CD4-positive, CD25-positive, alpha-beta regulatory T cell (primary cell): ENCODE results near the gene BACH2. TPM values are rescaled to one million over a fixed set of nuclear protein-coding genes. Genes with fewer than 3 reads are reported as not detected.

ENCODE experiments used
- ATAC-seq, 2 donors: fragments of 150-1000 bp; cut with Tn5 transposase; one replicate each; pipeline ENCODE4 v1.10.0; 2021; ENCODE audit warnings: low read depth in 2 of 2, moderate number of reproducible peaks in 2 of 2, moderate library complexity in 1 of 2
- DNase-seq, 3 donors: peaks; one replicate each; pipeline versions ENCODE4 v3.0.0 to v3.0.0-alpha.2; 2012 to 2022; ENCODE audit warnings: mixed read lengths in 1 of 3
- H3K27ac ChIP-seq: one replicate; pipeline ENCODE4 v1.7.0; 2013; ENCODE audit warnings: mild to moderate bottlenecking, low read length; ENCODE audit not compliant: insufficient read depth, poor library complexity, severe bottlenecking
- H3K27me3 ChIP-seq: one replicate; pipeline ENCODE4 v1.7.0; 2013; ENCODE audit warnings: low read length; ENCODE audit not compliant: control insufficient read depth, insufficient read depth
- H3K36me3 ChIP-seq: one replicate; pipeline ENCODE4 v1.7.0; 2013; ENCODE audit warnings: mild to moderate bottlenecking, low read length, moderate library complexity; ENCODE audit not compliant: control insufficient read depth, insufficient read depth
- H3K4me1 ChIP-seq: 2 replicates; pipeline ENCODE4 v1.7.0; 2013; ENCODE audit warnings: mild to moderate bottlenecking, low read length; ENCODE audit not compliant: insufficient read depth, control insufficient read depth, poor library complexity, severe bottlenecking
- H3K4me3 ChIP-seq: one replicate; pipeline ENCODE4 v1.7.0; 2013; ENCODE audit warnings: low read depth, mild to moderate bottlenecking, low read length, moderate library complexity
- H3K9me3 ChIP-seq, 2 experiments: 1 replicate in 1 of 2; 2 replicates in 1 of 2; pipeline ENCODE4 v1.7.0; 2013; ENCODE audit warnings: low read length in 2 of 2, mild to moderate bottlenecking in 1 of 2, moderate library complexity in 1 of 2; ENCODE audit not compliant: control insufficient read depth in 2 of 2
- H3K27ac Mint-ChIP-seq, 3 donors: one replicate each; pipeline ENCODE4 v1.8.0; 2020 to 2022; ENCODE audit warnings: mild to moderate bottlenecking in 3 of 3, mixed read lengths in 3 of 3, moderate library complexity in 2 of 3
- H3K27me3 Mint-ChIP-seq: one replicate; pipeline ENCODE4 v1.8.0; 2022; ENCODE audit warnings: mild to moderate bottlenecking, mixed read lengths
- H3K36me3 Mint-ChIP-seq: one replicate; pipeline ENCODE4 v1.8.0; 2020; ENCODE audit warnings: mixed read lengths
- H3K4me1 Mint-ChIP-seq, 4 donors: one replicate each; pipeline ENCODE4 v1.8.0; 2020 to 2022; ENCODE audit warnings: mixed read lengths in 4 of 4, mild to moderate bottlenecking in 1 of 4
- H3K4me3 Mint-ChIP-seq, 4 donors: one replicate each; pipeline ENCODE4 v1.8.0; 2020 to 2022; ENCODE audit warnings: mild to moderate bottlenecking in 4 of 4, mixed read lengths in 4 of 4, moderate library complexity in 3 of 4
- H3K9me3 Mint-ChIP-seq, 7 donors: one replicate each; pipeline ENCODE4 v1.8.0; 2020 to 2022; ENCODE audit warnings: mixed read lengths in 7 of 7, mild to moderate bottlenecking in 3 of 7, moderate library complexity in 2 of 7
- polyA plus RNA-seq, 4 donors: library from polyadenylated mRNA; unstranded; fragments of 300-500 nt; fragmentation: Illumina TruSeq; gene quantifications; one replicate each; pipeline ENCODE4 v1.2.3, GENCODE V29; 2021
- total RNA-seq: library from RNA; stranded (reverse); gene quantifications from one replicate; pipeline ENCODE4 v1.2.3, GENCODE V29; 2022

Gene BACH2
- total and polyA plus RNA-seq, 5 donors from 2014 or later: 3.8 to 51.3 (median 7.1) TPM

- Histone ChIP-seq H3K4me3 (no peak overlapping the region), H3K4me1 (peaks cover 30% of the 10 kb centered on the region), H3K27ac (no peak overlapping the region), H3K27me3 (peaks cover 17% of the 10 kb centered on the region), H3K36me3 (peaks cover 4% of the 10 kb centered on the region), H3K9me3 (no peaks in the 10 kb centered on the region)
- Mint-ChIP-seq H3K4me1 (peaks cover 7 to 54% (median 31%) of the 10 kb centered on the region in 4 donors), H3K27ac (peak overlapping the region in 1 of 3 donors; percentile 57), H3K4me3 (peak overlapping the region in 1 of 4 donors; percentile 11), H3K36me3 (peaks cover 17% of the 10 kb centered on the region), H3K9me3 (peaks cover 0 to 2% (median 0%) of the 10 kb centered on the region in 7 donors), H3K27me3 (peaks cover 49% of the 10 kb centered on the region)
- DNase-seq: no peak
- no peak for ATAC-seq
Measured at GRCh38 chr6:90087106-90087833, 209.4 kb downstream of the BACH2 start.

DNA sequence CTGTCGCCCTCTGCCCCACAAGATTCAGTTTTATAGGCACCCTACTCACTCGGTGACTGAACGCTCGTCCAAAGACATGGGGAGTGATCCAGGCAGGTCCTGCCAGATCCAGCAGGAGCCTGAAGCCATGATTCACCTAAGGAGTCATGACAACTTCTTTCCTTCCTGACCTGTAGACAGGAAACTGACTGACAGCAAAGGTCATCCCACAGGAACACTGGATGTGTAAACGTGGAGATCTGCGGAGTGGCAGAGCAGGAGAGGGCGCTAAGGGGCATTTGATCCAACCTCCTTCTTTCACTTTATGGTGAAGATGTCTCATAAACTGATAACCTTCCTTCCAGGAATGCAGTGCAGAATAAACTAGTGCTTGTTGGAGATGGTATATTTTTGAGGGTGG, 210.1 kb downstream of the BACH2 start:
- no peak overlapping the region for H3K4me3 Mint-ChIP-seq
- Histone ChIP-seq H3K36me3 (peaks cover 4% of the 10 kb centered on the region), H3K27ac (no peak overlapping the region), H3K4me1 (peaks cover 37% of the 10 kb centered on the region), H3K27me3 (peaks cover 20% of the 10 kb centered on the region), H3K4me3 (no peak overlapping the region), H3K9me3 (no peaks in the 10 kb centered on the region)
- peaks cover 57% of the 10 kb centered on the region for H3K27me3 Mint-ChIP-seq
- H3K9me3 Mint-ChIP-seq: peaks cover 0 to 2% (median 0%) of the 10 kb centered on the region in 7 donors
- peak overlapping the region in 2 of 3 donors; percentile 5 to 38 for H3K27ac Mint-ChIP-seq
- peaks cover 11 to 60% (median 36%) of the 10 kb centered on the region in 4 donors for H3K4me1 Mint-ChIP-seq
- H3K36me3 Mint-ChIP-seq: peaks cover 17% of the 10 kb centered on the region
- DNase-seq (no peak), ATAC-seq (no peak)

- Mint-ChIP-seq H3K4me3 (peak overlapping the region; percentile 66 to 72 (median 68)), H3K9me3 (peaks cover 0 to 2% (median 0%) of the 10 kb centered on the region in 7 donors), H3K36me3 (peaks cover 14% of the 10 kb centered on the region), H3K4me1 (peaks cover 22 to 79% (median 53%) of the 10 kb centered on the region in 4 donors), H3K27ac (peak overlapping the region; percentile 87 to 94 (median 91)), H3K27me3 (peaks cover 61% of the 10 kb centered on the region)
- peaks cover 4% of the 10 kb centered on the region for H3K36me3 ChIP-seq
- ATAC-seq (peak; percentile 28 to 47), DNase-seq (peak in 1 of 3 donors; percentile 90)
- peaks cover 59% of the 10 kb centered on the region for H3K4me1 ChIP-seq
- peaks cover 28% of the 10 kb centered on the region for H3K27me3 ChIP-seq
- H3K4me3 ChIP-seq: peak overlapping the region; percentile 53
- H3K27ac ChIP-seq: peak overlapping the region; percentile 24
- no peaks in the 10 kb centered on the region for H3K9me3 ChIP-seq
Measured at GRCh38 chr6:90083891-90084290, 212.8 kb downstream of the BACH2 start.

DNA sequence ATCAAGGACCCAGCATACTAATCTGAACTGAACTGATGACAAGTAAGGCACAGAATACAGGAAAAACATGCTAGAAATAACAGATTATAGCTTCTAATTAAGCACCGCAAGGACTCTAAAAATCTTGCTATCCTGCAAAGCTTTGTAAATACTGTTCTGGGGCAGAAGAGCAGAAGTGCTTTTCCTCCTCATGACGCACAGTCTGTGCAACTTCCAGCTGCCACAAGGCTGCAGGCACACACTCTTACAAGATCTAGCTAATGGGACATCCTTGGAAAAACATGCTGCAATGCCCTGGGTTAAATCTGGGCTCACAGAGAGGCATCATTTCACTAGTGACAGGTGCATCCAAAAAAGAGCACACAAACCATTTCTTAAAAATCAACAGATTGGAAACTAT, 213.8 kb downstream of the BACH2 start:
- no peak for ATAC-seq
- peaks cover 59% of the 10 kb centered on the region for H3K4me1 ChIP-seq
- H3K36me3 Mint-ChIP-seq: peaks cover 11% of the 10 kb centered on the region

DNA sequence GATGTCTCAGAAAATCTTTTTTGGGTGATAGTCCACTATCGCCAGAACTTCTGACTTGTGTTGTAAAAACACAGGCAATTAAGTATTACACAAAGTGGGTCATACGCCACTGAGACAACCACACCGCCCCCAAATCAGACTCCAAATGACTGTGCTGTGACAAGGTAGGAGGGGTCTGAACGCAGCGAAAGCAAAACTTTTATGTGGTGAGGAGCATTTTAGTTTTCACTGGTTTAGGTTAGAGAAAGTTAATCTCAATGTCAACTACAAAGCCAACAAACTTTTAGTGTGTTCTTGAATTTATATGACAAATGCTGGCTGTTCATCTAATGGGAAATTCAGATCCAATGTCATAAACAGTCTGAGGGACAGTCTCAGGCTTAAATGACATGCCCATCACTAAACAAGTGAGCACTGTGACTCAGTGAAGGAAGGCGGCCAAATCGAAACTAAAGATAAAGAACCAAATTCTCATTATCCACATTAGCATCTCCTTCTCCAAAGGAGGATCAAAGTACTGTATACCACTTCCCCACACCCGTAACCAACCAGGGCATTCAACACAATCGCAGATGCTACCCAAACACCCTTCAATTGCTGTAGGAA, 215.7 kb downstream of the BACH2 start:
- peaks cover 27% of the 10 kb centered on the region for H3K27me3 ChIP-seq
- H3K36me3 Mint-ChIP-seq: peaks cover 7% of the 10 kb centered on the region
- peak overlapping the region; percentile 75 for H3K27ac ChIP-seq
- peak overlapping the region; percentile 66 to 96 (median 92) for H3K27ac Mint-ChIP-seq
- peaks cover 22 to 97% (median 58%) of the 10 kb centered on the region in 4 donors for H3K4me1 Mint-ChIP-seq
- H3K9me3 ChIP-seq: no peaks in the 10 kb centered on the region
- peak; percentile 76 for ATAC-seq
- peak overlapping the region; percentile 90 for H3K4me3 ChIP-seq
- peak overlapping the region; percentile 69 to 93 (median 92) for H3K4me3 Mint-ChIP-seq
- H3K36me3 ChIP-seq: no peaks in the 10 kb centered on the region
- peaks cover 62% of the 10 kb centered on the region for H3K27me3 Mint-ChIP-seq
- peak; percentile 44 to 92 (median 78) for DNase-seq
- peaks cover 59% of the 10 kb centered on the region for H3K4me1 ChIP-seq
- H3K9me3 Mint-ChIP-seq: no peaks in the 10 kb centered on the region

More for the DNA sequence above, 213.8 kb downstream of the BACH2 start:
- Histone ChIP-seq H3K9me3 (no peaks in the 10 kb centered on the region), H3K27ac (no peak overlapping the region), H3K36me3 (peaks cover 4% of the 10 kb centered on the region), H3K27me3 (peaks cover 30% of the 10 kb centered on the region), H3K4me3 (peak overlapping the region; percentile 3)
- Mint-ChIP-seq H3K4me1 (peaks cover 22 to 84% (median 57%) of the 10 kb centered on the region in 4 donors), H3K4me3 (peak overlapping the region in 3 of 4 donors; percentile 23 to 40 (median 32)), H3K9me3 (peaks cover 0 to 2% (median 0%) of the 10 kb centered on the region in 7 donors), H3K27me3 (peaks cover 63% of the 10 kb centered on the region), H3K27ac (peak overlapping the region; percentile 34 to 96 (median 57))
- no peak for DNase-seq

DNA sequence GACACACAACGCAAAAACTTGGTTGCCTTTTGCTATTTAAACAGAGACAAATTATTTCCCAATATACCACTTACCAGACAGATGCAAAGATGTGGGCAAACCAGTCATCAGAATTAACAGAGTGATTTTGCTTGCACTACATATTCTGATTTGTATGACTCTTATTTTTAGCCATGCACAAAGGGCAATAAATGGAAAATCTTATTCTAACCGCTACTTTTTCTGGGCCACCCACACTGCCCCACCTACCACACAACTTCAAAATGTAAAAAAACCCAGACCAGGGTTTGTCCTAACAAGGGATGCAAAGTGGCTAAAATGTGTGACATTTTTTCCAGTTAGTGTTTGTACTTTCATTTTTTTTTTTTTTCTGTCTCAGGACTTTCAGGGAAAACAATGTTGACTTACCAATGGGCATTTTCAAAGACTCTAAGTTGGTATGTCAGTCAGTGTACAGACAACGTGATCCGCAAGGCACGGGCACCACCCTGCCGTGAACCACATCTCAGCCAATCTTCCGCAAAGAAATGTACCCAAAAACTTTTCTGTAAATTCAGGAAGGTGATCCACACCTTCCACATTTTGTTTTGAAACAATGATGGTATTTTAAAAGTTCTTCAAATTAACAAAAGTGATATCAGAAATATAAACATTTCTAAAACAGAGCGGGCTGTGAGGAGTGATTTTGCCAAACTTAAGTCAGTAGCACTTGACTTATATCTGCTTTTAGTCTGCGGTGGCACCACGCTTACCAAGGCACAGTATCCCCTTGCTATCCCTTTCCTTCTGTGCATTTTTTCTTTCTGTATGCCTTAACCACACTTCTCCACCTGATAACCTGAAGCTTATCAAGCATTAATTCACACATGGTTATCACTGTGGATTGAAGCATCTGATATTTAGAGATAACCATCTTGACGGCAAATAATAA, 216.8 kb downstream of the BACH2 start:
- H3K36me3 ChIP-seq: no peaks in the 10 kb centered on the region
- H3K27me3 ChIP-seq: peaks cover 27% of the 10 kb centered on the region
- peak overlapping the region; percentile 90 for H3K4me3 ChIP-seq
- no peaks in the 10 kb centered on the region for H3K9me3 ChIP-seq
- ATAC-seq: peak in 1 of 2 donors; percentile 23
- DNase-seq: peak in 1 of 3 donors; percentile 66
- Mint-ChIP-seq H3K4me3 (peak overlapping the region; percentile 69 to 93 (median 92)), H3K9me3 (no peaks in the 10 kb centered on the region), H3K27me3 (peaks cover 64% of the 10 kb centered on the region), H3K36me3 (peaks cover 7% of the 10 kb centered on the region), H3K4me1 (peaks cover 22 to 95% (median 55%) of the 10 kb centered on the region in 4 donors), H3K27ac (peak overlapping the region; percentile 87 to 96 (median 92))
- peak overlapping the region; percentile 75 for H3K27ac ChIP-seq
- H3K4me1 ChIP-seq: peaks cover 54% of the 10 kb centered on the region
